Cardiac fibroblast (primary cell): ENCODE measurements around the gene ZBTB45.
A peak's percentile ranks its signal among the peaks of the same experiment; 100 is the strongest.
"Not testable (repeated sequence)": the region's sequence is repeated elsewhere in the genome, so short reads cannot be mapped to it uniquely, and the experiment has no call there.

Source experiments
- DNase-seq, 2 donors: peaks; one replicate each; pipeline versions ENCODE4 v3.0.0 to v3.0.0-alpha.2; 2010; ENCODE audit warnings: low read depth in 2 of 2
- H3K4me3 ChIP-seq, 2 donors: replicated peaks in 1 of 2; 1 replicate in 1 of 2; 2 replicates in 1 of 2; pipeline ENCODE4 v1.5.1; 2011; ENCODE audit warnings: low read depth in 2 of 2, low read length in 2 of 2, mild to moderate bottlenecking in 2 of 2, moderate library complexity in 1 of 2
- CTCF ChIP-seq: IDR thresholded peaks from one replicate; pipeline ENCODE4 v1.5.1; 2011; ENCODE audit warnings: low read depth, mild to moderate bottlenecking, low read length, inconsistent platforms

ZBTB45 gene

GRCh38 chr19:58513213-58513693 is 6.4 kb downstream of the ZBTB45 start:
- H3K4me3 ChIP-seq = no peak overlapping the region
- DNase-seq = no peak
- TF ChIP-seq CTCF = no peak

- no peak for TF ChIP-seq CTCF
- no peak within 1 kb of the TSS for H3K4me3 ChIP-seq
- DNase-seq = no peak
Observed at GRCh38 chr19:58511353-58512208, 8.0 kb downstream of the ZBTB45 start, which contains the start of gene SLC27A5. Gene SLC27A5 (minus strand): TSS chr19:58511992. CDS start chr19:58511955, 37 bp downstream.

GRCh38 chr19:58510084-58510862 is 9.3 kb downstream of the ZBTB45 start:
- no peak for TF ChIP-seq CTCF
- no peak overlapping the region for H3K4me3 ChIP-seq
- no peak for DNase-seq

- H3K4me3 ChIP-seq = no peak overlapping the region
- TF ChIP-seq CTCF = no peak
- DNase-seq = no peak
Observed at GRCh38 chr19:58509731-58510083, 9.9 kb downstream of the ZBTB45 start.

- DNase-seq, H3K4me3 ChIP-seq: not testable (repeated sequence)
Observed at GRCh38 chr19:58507602-58508223, 11.9 kb downstream of the ZBTB45 start.

- H3K4me3 ChIP-seq = peak overlapping the region in 1 of 2 donors; percentile 57
- no peak for DNase-seq
- no peak for TF ChIP-seq CTCF
Observed at GRCh38 chr19:58500242-58500641, 19.4 kb downstream of the ZBTB45 start.
